HCT116 (cell line): Measurements from ENCODE around the gene TTC23.

Experiments used
- ATF3 ChIP-seq: IDR thresholded peaks from 2 replicates; pipeline ENCODE4 v1.6.1; 2012
- CEBPB ChIP-seq: IDR thresholded peaks from 2 replicates; pipeline ENCODE4 v1.6.1; 2012; ENCODE audit warnings: low read depth
- CTCF ChIP-seq, 3 experiments: fragments of 200-600 bp in 1 of 3; sonication (generic) in 1 of 3; IDR thresholded peaks in 2 of 3; conservative IDR thresholded peaks in 1 of 3; 2 replicates each; pipeline ENCODE4 v1.5.1; 2012 to 2017; ENCODE audit warnings: low read depth in 2 of 3, low read length in 2 of 3, antibody characterized with exemption in 1 of 3, borderline replicate concordance in 1 of 3, control low read depth in 1 of 3, mild to moderate bottlenecking in 1 of 3, mixed read lengths in 1 of 3, mixed run types in 1 of 3, moderate library complexity in 1 of 3; ENCODE audit not compliant: insufficient read depth in 1 of 3
- EGR1 ChIP-seq: IDR thresholded peaks from 2 replicates; pipeline ENCODE4 v1.6.1; 2012; ENCODE audit warnings: low read depth
- EZH2 ChIP-seq: fragments of 200-600 bp; sonication (generic); IDR thresholded peaks from 2 replicates; pipeline ENCODE4 v1.6.1; 2017; ENCODE audit warnings: antibody characterized with exemption, mixed run types
- EZH2phosphoT487 ChIP-seq: fragments of 200-600 bp; IDR thresholded peaks from 2 replicates; pipeline ENCODE4 v1.6.1; 2018; ENCODE audit warnings: antibody characterized with exemption, borderline replicate concordance
- JUND ChIP-seq: IDR thresholded peaks from 2 replicates; pipeline ENCODE4 v1.6.1; 2012
- MAX ChIP-seq: IDR thresholded peaks from 2 replicates; pipeline ENCODE4 v1.6.1; 2012
- POLR2A ChIP-seq: IDR thresholded peaks from 2 replicates; pipeline ENCODE4 v1.7.0; 2011; ENCODE audit warnings: borderline replicate concordance; ENCODE audit not compliant: insufficient read depth, insufficient read length; ENCODE audit errors: extremely low read depth
- POLR2AphosphoS5 ChIP-seq: IDR thresholded peaks from 2 replicates; pipeline ENCODE4 v1.6.1; 2011; ENCODE audit warnings: mild to moderate bottlenecking, low read depth, low read length, moderate library complexity
- RAD21 ChIP-seq: IDR thresholded peaks from 2 replicates; pipeline ENCODE4 v1.6.1; 2012; ENCODE audit warnings: low read depth, mild to moderate bottlenecking
- ZNF274 ChIP-seq: fragments of 200-500 bp; sonication (Bioruptor generic); IDR thresholded peaks from 2 replicates; pipeline ENCODE4 v1.6.1; 2014; ENCODE audit warnings: mild to moderate bottlenecking, low read depth, low read length, inconsistent platforms

GRCh38 chr15:99252326-99252725 is 2.9 kb upstream of the TTC23 start:
- TF ChIP-seq CTCF (IDR thresholded peaks at IDR 0.05 in 2 of 3, conservative IDR thresholded peaks at IDR 0.05 in 1 of 3; ENCODE audit: borderline replicate concordance in 1 of 3, insufficient read depth in 1 of 3, low read depth in 2 of 3, low read length in 2 of 3) = no peak
- TF ChIP-seq JUND = no peak
- no peak for TF ChIP-seq EGR1
- no peak for TF ChIP-seq ZNF274
- no peak for TF ChIP-seq CEBPB
- no peak for TF ChIP-seq POLR2A
- no peak for TF ChIP-seq EZH2
- no peak for TF ChIP-seq MAX
- no peak for TF ChIP-seq POLR2AphosphoS5
- TF ChIP-seq EZH2phosphoT487 = no peak
- no peak for TF ChIP-seq ATF3
- TF ChIP-seq RAD21 = no peak
